Neural crest cell (in vitro differentiated cells): ENCODE data around the gene NIP7. TPM values are rescaled to one million over a fixed set of nuclear protein-coding genes. Genes with fewer than 3 reads are reported as not detected.
"Not testable (repeated sequence)": the region's sequence is repeated elsewhere in the genome, so short reads cannot be mapped to it uniquely, and the experiment has no call there.

Experiments
- DNase-seq: peaks from one replicate; pipeline ENCODE4 v3.0.0; 2021; ENCODE audit warnings: low read depth, mixed read lengths, low spot score
- H3K27ac Mint-ChIP-seq: one replicate; pipeline ENCODE4 v1.8.0; 2021; ENCODE audit warnings: mild to moderate bottlenecking, mixed read lengths; ENCODE audit not compliant: unreplicated experiment
- H3K27me3 Mint-ChIP-seq: 2 replicates; pipeline ENCODE4 v1.8.0; 2021; ENCODE audit warnings: low read depth, mild to moderate bottlenecking, mixed read lengths
- H3K36me3 Mint-ChIP-seq: 2 replicates; pipeline ENCODE4 v1.8.0; 2021; ENCODE audit warnings: low read depth, mild to moderate bottlenecking, mixed read lengths
- H3K4me1 Mint-ChIP-seq: 2 replicates; pipeline ENCODE4 v1.8.0; 2021; ENCODE audit warnings: mixed read lengths
- H3K4me3 Mint-ChIP-seq: one replicate; pipeline ENCODE4 v1.8.0; 2021; ENCODE audit warnings: mild to moderate bottlenecking, mixed read lengths
- H3K9me3 Mint-ChIP-seq: 2 replicates; pipeline ENCODE4 v1.8.0; 2021; ENCODE audit warnings: mixed read lengths
- CTCF ChIP-seq: fragments of 200-600 bp; sonication (generic); conservative IDR thresholded peaks from 2 replicates; pipeline ENCODE4 v1.5.0; 2021; ENCODE audit warnings: antibody characterized with exemption, mild to moderate bottlenecking
- long read RNA-seq: library from polyadenylated mRNA; unstranded; transcript quantifications from one replicate; pipeline ENCODE4 v2.0.0, GENCODE V29; 2020
- total RNA-seq: library from RNA; stranded (reverse); gene quantifications from 2 replicates; pipeline ENCODE4 v1.2.1, GENCODE V29; 2021

NIP7 gene
- total RNA-seq: 42.0 and 42.3 TPM in 2 replicates
- long read RNA-seq, transcript NIP7-201 (5 exons, 2,402 nt): major isoform, 113 of 123 reads
- long read RNA-seq, partial matches to known transcripts: 3 of 123 reads
- long read RNA-seq, other reads (novel, unspliced or antisense): 3 of 123 reads

DNA sequence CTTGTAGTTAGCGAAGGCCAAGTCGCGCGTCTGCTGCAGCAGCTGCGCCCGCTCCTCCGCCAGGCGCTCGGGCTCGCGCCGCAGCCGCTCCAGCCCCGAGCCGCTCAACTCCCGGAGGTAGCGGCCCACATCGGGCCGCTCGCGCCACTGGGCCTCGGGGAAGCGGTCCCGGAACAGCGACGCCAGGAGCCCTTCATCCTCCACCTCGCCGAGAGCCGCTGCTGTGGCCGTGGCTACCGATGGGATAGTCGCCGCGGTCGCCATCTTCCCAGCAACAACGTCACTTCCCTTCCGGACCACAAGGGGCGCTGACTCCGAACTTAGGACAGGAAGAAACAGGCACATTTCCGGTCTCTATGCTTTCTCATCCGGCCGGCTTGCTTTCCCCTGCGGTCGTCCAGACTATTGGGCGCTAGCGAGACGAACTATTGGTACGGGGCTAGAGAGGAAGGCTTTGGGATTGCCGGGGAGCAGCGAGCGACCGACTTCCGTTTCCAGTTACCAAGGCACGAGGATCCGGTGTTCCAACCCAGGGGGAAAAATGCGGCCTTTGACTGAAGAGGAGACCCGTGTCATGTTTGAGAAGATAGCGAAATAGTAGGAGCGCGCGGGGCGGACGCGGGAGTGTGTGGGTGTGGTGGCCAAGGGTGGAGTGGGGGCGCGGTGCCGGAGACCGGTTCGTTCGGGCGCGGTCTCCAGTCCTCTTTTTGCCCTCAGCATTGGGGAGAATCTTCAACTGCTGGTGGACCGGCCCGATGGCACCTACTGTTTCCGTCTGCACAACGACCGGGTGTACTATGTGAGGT is at the start of gene NIP7, which contains the start of gene COG8:
NIP7 (plus strand) TSS at position 484 of the 806 bp plus-strand sequence; CDS start at position 542, 58 bp downstream.
COG8 (minus strand) TSS at position 276 of the 806 bp plus-strand sequence; CDS start at position 264, 12 bp downstream.
- peak; percentile 83 for TF ChIP-seq CTCF
- Mint-ChIP-seq H3K4me3 (peak within 1 kb of the TSS; percentile 99), H3K27ac (peak within 1 kb of the TSS; percentile 93), H3K36me3 (peaks cover 16% of the 10 kb centered on the region), H3K4me1 (peaks cover 31% of the 10 kb centered on the region), H3K9me3 (no peaks in the 10 kb centered on the region), H3K27me3 (no peaks in the 10 kb centered on the region)
- DNase-seq: peak; percentile 96

GRCh38 chr16:69291657-69292056 is 47.9 kb upstream of the NIP7 start:
- not testable (repeated sequence) for H3K27ac Mint-ChIP-seq, H3K4me1 Mint-ChIP-seq, H3K27me3 Mint-ChIP-seq, DNase-seq, H3K4me3 Mint-ChIP-seq, H3K9me3 Mint-ChIP-seq, H3K36me3 Mint-ChIP-seq

GRCh38 chr16:69293401-69293800 is 46.2 kb upstream of the NIP7 start:
- no peak for DNase-seq
- H3K4me3 Mint-ChIP-seq: no peak overlapping the region
- H3K27ac Mint-ChIP-seq: no peak overlapping the region
- TF ChIP-seq CTCF: no peak
- H3K36me3 Mint-ChIP-seq: peaks cover 3% of the 10 kb centered on the region
- no peaks in the 10 kb centered on the region for H3K27me3 Mint-ChIP-seq
- H3K4me1 Mint-ChIP-seq: no peaks in the 10 kb centered on the region
- no peaks in the 10 kb centered on the region for H3K9me3 Mint-ChIP-seq

DNA sequence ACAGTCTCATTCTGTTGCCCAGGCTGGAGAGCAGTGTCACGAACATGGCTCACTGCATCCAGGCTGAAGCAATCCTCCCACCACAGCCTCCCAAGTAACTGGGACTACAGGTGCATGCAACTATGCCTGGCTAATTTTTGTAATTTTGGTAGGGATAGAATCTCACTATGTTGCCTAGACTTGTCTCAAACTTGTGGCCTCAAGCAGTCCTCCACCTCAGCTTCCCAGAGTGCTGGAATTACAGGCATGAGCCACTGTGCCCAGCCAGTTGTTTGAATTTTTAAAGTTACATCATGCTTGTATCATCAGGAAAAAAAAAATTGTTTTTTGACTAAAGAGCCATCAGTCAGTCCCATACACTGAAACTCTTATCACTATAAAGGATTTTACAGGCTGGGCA is 45.5 kb upstream of the NIP7 start:
- H3K9me3 Mint-ChIP-seq: no peaks in the 10 kb centered on the region
- H3K4me3 Mint-ChIP-seq: no peak overlapping the region
- no peaks in the 10 kb centered on the region for H3K27me3 Mint-ChIP-seq
- no peak for DNase-seq
- H3K36me3 Mint-ChIP-seq: peaks cover 3% of the 10 kb centered on the region
- no peak for TF ChIP-seq CTCF
- H3K4me1 Mint-ChIP-seq: no peaks in the 10 kb centered on the region
- H3K27ac Mint-ChIP-seq: no peak overlapping the region

DNA sequence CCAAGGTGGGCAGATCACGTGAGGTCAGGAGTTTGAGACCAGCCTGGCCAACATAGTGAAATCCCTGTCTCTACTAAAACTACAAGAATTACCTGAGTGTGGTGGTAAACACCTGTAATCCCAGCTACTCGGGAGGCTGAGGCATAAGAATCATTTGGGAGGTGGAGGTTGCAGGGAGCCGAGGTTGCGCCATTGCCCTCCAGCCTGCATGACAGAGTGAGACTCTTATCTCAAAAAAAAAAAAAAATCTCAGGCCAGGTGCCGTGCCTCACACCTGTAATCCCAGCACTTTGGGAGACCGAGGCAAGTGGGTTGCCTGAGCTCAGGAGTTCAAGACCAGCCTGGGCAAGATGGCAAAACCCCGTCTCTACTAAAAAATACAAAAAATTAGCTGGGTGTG is 42.8 kb upstream of the NIP7 start:
- not testable (repeated sequence) for H3K36me3 Mint-ChIP-seq, H3K27ac Mint-ChIP-seq, H3K27me3 Mint-ChIP-seq, H3K4me3 Mint-ChIP-seq, H3K9me3 Mint-ChIP-seq, H3K4me1 Mint-ChIP-seq, DNase-seq

DNA sequence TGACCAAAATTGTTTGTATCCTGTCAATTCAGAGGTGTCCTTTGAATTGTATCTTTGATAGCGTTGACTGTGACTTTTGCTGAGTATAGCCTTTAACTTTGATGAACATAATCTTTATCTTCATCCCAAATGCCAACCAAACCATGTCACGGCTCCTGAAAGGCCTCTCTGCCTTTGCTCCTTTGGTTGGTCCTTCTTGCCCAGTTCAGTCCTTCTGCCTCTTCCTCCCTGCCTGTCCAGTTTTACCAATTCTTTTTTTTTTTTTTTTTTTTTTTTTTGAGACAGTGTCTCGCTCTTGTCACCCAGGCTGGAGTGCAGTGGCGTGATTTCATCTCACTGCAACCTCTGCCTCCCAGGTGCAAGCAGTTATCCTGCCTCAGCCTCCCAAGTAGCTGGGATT is 41.3 kb upstream of the NIP7 start:
- Mint-ChIP-seq H3K4me3 (no peak overlapping the region), H3K36me3 (peaks cover 6% of the 10 kb centered on the region), H3K9me3 (no peaks in the 10 kb centered on the region), H3K4me1 (no peaks in the 10 kb centered on the region), H3K27ac (peak overlapping the region; percentile 62), H3K27me3 (no peaks in the 10 kb centered on the region)
- DNase-seq: no peak
- no peak for TF ChIP-seq CTCF
